HG03159 (cell line): ENCODE results near the gene LRRTM4.
"Not testable (repeated sequence)": the region's sequence is repeated elsewhere in the genome, so short reads cannot be mapped to it uniquely, and the experiment has no call there.

Source experiments
- ATAC-seq: cut with Tn5 transposase; IDR thresholded peaks from one replicate; pipeline ENCODE4 v1.9.1; 2021; ENCODE audit warnings: mild to moderate bottlenecking, moderate library complexity; ENCODE audit not compliant: unreplicated experiment

Gene LRRTM4

DNA sequence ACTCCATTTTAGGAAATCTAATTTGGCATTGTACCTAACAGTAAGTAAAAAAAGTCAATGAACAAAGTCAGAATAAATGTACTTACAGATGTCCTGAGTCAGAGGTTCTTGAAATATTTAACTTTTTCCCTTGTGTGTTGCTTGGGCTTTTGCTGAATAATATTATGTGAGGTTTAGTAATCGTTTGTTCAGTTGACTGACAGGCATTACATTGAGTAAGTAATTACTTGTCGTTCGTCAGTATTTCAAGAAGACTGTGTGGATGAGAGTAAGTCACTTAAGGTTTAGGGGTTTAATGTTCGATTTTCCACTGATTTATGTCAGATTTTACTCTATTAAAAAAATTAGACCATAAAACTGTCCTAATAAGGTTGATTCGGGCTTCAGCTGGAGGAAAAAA lies 342.9 kb downstream of the LRRTM4 start:
- ATAC-seq, result no peak

DNA sequence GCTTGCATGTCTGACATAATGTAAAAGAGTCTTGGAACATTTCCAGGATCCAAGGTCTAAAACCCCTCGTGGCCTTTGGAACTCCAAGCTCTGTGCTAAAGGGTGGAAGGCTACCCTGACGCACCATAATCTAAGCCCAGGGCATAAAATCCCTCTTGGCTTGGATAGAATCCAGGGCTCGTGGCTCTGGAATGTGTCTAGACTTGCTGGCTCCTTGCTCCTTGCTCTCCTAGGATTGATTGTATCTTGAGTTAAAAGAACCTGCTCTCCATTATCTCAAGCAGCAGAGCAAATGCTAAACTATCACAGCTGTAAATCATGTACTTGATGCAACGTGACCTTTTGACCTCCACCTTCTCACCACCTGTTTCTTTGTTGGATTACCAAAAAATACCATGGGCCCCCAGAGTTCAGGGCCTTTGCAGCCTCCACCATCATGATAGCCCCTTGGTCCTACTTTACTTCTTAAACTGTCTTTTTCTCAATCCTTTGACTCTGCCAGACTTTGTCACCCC lies 346.9 kb downstream of the LRRTM4 start:
- not testable (repeated sequence) for ATAC-seq

DNA sequence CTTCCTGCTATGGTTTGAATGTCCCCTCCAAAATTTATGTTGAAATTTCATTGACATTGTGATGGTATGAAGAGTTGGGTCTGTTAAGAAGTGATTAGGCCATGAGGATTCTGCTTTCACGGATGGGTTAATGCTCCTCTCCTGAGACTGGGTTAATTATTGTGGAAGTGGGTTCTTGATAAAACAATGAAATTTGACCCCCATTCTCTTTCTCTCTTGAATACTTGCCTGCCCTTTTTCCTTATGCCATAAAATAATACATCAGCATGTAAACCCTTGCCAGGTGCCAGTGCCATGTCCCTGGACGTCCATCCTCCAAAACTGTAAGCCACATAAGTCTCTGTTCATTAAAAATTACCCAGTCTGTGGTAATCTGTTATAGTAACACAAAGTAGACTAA lies 352.8 kb downstream of the LRRTM4 start:
- ATAC-seq, result no peak

DNA sequence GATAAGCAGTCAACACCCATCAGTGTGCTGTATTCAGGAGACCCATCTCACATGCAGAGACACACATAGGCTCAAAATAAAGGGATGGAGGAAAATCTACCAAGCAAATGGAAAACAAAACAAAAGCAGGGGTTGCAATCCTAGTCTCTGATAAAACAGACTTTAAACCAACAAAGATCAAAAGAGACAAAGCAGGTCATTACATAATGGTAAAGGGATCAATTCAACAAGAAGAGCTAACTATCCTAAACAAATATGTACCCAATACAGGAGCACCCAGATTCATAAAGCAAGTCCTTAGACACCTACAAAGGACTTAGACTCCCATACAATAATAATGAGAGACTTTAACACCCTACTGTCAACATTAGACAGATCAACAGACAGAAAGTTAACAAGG lies 358.2 kb downstream of the LRRTM4 start:
- not testable (repeated sequence) for ATAC-seq

DNA sequence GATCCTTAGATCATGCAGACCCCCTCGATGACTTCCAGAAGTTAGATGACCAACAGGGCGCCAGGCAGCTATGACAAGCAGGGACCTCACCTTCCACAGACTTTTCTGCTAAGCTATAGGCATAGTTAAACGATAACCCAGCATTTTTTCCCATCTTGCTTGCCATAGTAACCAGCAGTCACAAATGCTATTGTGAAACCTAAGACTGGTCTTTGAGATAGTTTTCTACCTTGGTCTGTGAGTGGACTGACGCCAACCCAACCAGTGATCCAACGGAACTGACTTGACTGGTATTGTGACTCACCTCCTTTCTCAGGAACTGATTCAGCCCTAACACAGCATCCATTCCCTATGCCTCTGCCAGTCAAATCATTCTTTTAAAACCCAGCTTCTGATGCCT lies 361.2 kb downstream of the LRRTM4 start:
- ATAC-seq, result no peak

DNA sequence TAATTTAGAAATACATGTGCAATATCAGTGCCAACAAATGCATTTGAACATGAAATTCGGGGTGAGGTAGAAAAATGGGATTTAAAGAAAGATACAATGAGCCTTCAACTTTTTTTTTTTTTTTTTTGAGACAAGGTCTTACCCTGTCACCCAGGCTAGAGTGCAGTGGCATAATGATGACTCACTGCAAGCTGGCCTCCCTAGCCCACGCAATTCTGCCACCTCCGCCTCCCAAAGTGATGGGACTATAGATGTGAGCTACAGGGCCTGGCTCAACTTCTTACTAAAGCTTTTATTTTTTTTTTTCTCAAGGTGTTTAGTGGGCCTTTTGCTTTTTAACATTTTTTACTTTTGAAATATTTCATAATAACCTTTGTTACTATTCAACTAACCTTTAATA lies 365.6 kb downstream of the LRRTM4 start:
- ATAC-seq, result no peak

DNA sequence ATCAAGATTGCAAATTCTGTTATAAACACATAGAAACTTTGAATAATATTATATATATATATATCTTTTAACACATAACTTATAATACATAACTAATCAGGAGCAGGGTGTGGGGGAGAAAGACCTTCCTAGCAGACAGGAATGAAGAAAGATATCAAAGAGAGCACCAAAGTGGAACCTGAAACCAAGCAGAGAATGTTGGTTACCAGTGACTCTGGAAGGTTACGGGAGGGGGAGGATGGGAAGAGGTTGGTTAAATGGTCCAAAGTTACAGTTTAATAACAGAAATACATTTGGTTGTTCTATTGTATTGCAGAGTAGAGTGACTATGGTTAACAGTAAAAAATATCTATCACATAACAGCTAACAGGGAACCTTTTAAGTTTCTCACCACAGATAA lies 366.7 kb downstream of the LRRTM4 start:
- ATAC-seq, result no peak

DNA sequence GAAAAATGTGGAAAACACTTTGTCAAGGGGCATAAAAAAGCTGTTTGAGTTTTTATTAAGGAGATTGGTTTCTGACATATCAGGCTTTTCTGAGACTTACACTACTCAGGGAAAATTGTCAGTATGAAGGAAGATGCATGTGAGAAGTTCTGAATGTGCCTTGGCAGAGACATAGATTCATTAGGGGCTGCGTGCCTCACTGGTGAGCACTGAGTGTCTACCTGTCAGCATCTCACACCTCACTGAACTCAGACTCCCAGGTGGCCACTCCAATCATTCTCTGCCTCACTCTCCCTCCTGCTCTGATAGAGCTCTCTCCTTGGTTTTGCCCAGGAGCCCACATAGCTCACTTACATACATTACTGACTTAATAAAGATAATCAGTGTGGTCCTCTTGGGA lies 372.6 kb downstream of the LRRTM4 start:
- no peak for ATAC-seq

DNA sequence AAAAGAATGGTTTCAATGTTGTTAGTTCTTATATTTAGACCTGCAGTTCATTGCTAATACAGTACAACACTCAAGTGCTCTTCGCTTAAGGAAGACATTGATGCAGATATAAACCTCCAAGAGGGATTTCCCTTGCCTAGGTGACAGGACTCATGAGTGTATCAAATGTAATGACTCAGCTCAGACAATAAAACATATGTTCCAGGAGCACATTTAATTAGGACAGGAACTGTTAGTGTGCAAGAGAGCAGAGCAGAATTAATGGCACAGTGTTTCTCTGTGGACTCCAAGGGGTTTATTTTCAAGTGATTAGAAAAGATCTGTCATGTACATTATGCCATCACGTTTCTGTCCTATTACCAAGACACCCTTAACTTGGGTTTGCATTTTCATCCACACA lies 375.0 kb downstream of the LRRTM4 start:
- no peak for ATAC-seq

DNA sequence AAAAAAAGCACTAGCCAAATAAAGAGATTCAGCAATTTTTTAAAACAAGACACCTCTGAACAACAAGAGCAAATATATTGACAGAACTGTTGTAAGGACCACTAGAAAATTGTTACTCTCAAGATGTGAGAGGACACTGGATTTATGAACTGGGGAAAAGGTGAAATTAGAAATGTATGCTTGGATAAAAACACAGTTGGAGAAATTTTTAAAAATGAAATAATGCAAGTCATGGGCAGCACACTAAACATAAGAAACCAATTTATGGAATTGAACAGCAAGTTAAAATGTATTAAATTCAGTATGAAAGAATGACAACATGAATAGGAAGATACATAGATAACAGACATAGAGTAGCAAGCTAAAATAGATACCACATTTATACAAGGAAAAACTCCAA lies 377.4 kb downstream of the LRRTM4 start:
- no peak for ATAC-seq

DNA sequence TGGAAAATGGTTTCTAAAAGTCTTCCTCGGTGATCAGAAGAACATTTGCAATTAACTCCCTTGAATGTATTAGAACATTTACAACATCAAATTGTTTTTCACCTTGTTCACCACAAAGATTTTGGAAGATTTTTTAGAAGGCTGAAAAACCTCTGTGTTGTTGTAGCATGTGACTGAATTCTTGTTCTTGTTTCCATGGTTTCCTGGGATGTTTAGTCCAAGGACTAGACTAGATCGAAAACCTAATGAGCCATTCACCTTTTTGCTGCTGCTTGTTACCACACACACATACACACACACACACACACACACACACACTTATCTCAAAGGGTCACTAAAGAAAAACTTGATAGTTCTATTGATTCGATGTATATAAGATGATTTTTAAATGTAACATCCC lies 380.0 kb downstream of the LRRTM4 start:
- no peak for ATAC-seq

DNA sequence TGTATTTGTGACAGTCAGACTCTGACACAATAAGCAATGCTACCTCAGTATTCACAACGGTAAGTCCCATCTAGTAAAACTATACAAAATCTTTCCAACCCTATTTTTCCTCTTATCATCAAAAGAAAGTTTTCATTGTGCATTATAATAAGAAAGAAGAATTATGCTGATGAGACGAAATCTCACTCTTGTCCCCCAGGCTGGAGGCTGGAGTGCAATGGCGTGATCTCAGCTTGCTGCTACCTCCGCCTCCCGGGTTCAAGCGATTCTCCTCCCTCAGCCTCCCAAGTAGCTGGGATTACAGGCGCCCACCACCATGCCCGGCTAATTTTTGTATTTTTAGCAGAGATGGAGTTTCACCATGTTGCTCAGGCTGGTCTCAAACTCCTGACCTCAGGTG lies 393.7 kb downstream of the LRRTM4 start:
- not testable (repeated sequence) for ATAC-seq

DNA sequence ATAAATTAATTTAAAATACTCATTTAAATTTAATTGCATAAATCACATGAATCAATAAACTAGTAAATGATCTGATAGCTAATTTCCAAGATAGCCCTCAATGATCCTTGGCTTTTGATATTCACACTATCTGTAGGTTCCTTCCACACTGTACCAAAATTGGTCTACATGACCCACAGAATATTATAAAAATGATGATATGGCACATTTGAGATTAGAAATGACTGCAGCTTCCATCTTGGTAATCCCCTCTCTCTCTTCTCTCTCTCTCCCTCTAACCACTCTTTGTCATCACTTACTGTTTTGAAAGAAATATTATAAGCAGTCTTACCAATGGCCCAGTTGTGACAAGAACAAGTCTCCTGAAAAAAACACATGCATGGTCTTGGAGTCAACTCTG lies 394.8 kb downstream of the LRRTM4 start:
- ATAC-seq, result no peak

DNA sequence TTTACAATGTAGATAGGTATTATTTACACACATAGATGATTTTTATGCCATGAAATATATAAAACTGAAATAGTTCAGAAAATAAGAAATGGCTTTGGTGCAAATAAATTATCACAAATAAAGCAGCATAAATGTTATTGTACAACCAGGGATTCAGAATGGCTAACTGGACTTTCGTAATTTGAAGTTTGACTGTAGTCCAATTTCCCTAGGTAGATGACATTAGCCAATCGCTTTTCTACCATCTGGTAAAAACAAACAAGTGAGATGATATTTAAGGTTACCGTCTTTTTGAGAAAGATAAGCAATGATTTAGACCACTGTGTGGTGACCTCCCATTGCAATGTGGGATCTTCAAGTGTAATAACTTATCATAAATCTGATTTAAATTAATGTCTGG lies 400.7 kb downstream of the LRRTM4 start:
- ATAC-seq, result no peak

DNA sequence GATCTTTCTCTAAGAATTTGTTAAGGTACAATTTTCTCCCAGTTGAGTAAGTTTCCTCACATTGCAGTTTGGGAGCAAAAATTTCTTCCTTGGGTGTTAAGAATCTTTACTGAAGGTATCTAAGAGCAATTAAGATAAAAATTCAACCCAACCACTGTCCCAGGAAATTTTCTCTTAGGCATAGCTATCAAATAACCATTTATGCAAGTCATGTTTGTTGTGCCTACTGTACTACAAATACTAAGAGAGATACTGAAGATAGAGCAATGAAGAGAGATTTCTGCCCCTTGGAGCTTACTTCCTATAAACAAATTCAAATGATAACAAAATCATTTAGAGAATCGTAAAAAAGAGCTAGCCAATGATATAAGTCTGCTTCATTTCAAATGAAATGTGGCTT lies 402.8 kb downstream of the LRRTM4 start:
- no peak for ATAC-seq

DNA sequence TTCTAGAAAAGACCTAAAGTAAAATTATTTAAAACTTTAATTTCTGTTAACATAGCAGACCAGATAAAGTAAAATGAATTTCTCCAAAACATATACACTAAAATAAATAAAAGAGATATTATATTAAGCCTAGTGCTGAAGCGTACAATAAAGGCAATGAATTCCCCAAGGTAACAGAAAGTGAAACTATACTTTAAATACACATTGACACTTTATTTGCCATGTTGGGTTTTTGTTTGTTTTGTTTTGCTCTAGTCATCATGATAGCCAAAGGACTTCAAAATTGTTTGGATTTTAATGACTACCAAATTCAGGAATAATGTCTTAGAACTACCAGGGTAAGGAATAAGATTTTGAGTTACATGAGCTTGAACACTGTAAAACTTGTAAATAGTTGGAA lies 413.3 kb downstream of the LRRTM4 start:
- no peak for ATAC-seq

DNA sequence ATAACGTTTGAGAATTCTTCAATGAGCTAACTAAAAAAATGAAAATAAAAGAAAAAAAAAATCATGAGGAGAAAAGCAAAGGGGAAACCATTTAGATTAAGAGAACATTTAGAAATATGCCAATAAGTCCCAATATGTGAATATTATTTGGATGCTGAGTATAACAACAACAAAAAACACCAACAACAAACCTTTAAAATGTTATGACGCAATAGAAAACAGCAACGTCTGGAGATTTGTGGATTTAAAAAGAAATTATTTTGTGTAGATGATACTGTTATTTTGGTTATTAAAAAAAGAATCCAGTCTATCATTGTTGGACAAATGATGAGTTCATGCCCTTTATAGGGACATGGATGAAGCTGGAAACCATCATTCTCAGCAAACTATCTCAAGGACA lies 417.2 kb downstream of the LRRTM4 start:
- no peak for ATAC-seq

DNA sequence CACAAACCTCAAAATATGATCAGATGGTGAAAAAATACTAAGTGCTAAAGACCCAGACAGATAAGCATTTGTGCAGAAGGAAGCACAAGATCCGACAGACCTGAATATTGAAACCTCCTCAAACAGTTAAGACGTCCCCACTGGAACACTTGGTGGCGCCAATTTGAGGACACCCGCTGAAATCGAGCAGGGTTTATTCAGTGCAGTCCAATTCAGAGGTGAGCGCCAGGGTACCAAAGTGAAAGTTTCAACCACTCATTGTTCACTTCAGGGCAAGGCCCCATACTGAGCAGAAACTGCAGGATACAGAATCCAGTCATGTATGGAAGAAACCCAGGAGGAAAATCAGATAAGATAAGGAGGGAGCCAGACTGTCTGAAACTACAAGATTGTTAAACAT lies 417.6 kb downstream of the LRRTM4 start:
- no peak for ATAC-seq

DNA sequence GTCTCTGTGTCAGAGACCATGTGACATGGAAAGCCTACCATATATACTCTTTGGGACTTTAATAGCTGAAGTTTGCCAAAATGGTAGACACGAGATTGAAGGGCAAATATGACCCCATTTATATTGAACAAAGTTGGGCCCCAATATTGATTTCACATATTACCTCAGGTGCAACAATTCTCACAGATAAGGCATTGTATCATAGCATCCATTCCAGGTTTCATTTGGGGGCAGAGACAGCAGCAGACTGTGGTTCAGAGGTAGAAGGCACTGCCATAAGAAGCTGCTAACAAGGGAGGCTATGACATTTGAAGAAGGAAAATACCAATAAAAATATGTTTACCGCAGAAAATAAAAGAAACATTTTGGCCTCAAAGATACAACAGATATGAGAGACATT lies 419.2 kb downstream of the LRRTM4 start:
- ATAC-seq, result no peak

DNA sequence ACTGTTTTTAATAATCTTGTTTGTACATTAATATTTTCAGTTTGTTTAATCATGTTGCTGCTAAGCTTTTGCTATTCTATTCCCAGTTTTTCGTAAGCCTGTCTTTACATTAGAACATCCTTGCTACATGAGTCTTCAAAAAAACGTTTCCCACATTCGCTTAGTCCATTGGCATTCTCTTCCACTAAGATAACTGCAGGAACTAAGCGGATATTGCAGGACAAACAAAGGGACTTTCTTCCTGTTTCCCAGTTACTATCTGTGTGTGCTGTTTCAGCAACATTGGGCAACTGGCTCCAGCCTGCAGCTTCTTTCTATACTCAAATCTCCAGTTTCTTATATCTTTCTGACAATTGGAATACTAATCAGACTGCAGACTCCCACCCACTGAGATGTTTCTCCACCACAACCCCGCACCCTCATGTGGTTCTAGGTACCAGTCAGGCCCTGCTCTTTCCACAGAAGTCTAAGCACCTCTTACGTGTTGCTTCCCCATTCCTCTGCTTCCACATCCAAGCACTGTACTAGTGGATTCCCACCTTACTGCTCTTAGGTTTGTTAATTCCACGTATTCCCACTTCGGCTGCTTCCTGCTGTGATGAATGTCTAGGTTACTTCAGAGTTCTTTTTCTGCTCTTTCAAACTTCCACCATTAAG lies 420.3 kb downstream of the LRRTM4 start:
- no peak for ATAC-seq

DNA sequence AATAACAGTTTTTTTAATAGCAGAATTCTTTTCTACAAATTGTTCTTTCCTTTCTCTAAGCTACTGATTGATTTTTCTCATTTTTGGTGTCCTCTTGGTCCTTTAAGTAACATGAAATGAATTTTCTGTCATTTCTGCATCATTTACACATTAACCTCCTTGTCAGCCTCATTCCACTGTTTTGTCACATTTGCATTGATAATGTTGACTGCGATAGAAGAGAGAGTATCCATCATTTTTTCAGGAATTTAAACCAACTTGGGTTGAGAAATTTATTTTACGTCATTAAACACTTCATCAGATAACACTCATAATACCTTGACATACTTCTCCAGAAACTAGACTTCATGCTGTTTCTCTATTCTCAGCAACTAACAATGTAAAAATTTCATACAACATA lies 422.2 kb downstream of the LRRTM4 start:
- no peak for ATAC-seq

DNA sequence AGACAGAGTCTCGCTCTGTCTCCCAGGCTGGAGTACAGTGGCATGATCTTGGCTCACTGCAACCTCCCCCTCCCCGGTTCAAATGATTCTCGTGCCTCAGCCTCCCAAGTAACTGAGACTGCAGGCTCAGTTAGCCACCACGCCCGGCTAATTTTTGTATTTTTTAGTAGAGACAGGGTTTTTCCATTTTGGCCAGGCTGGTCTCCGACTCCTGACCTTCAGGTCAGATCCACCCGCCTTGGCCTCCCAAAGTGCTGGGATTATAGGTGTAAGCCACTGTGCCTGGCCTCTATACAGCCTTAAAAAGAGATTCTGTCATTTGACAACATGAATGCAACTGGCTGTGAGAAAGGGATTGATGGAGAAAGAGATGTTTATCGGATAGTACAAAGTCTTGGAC lies 426.7 kb downstream of the LRRTM4 start:
- ATAC-seq, result not testable (repeated sequence)

DNA sequence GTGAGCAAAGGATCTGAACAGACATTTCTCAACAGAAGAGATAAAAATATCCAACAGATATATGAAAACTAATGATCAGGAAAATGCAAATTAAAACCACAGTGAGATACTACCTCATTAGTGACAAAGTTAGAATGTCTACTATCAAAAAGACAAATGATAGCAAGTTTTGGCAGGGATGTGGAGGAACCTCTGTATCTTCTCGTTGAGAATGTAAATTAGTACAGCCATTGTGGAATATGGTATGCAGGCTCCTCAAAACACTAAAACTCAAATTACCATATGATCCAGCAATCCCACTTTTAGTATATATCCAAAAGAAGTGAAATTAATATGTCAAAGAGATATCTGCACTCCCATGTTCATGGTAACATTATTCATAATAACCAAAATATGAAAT lies 427.1 kb downstream of the LRRTM4 start:
- ATAC-seq, result no peak
